HEK293 (cell line): ENCODE data around the gene DAO.

Experiments used
- CTCF ChIA-PET: fragments of 350-600 bp; formaldehyde crosslinking; extraction: SDS; loops from one replicate; lab custom pipeline; 2021; ENCODE audit warnings: antibody characterized with exemption; lab: Yijun Ruan, JAX
- POLR2A ChIA-PET: fragments of 300-600 bp; formaldehyde crosslinking; extraction: SDS; loops from one replicate; lab custom pipeline; 2020; ENCODE audit warnings: antibody characterized with exemption, inconsistent platforms; lab: Yijun Ruan, JAX
- H3K27ac ChIP-seq: fragments of 200-500 bp; sonication (Bioruptor generic); 2 replicates; pipeline ENCODE4 v1.5.1; 2014; ENCODE audit warnings: low read depth, low read length, control low read depth, inconsistent platforms; ENCODE audit errors: extremely low read depth
- H3K36me3 ChIP-seq, 2 experiments: fragments of 200-500 bp in 1 of 2; sonication (Bioruptor generic) in 1 of 2; 1 replicate in 1 of 2; 2 replicates in 1 of 2; pipeline ENCODE4 v1.5.1; 2014 to 2017; ENCODE audit warnings: inconsistent platforms in 2 of 2, low read length in 2 of 2; ENCODE audit not compliant: control insufficient read depth in 2 of 2, insufficient read depth in 1 of 2
- H3K4me1 ChIP-seq: fragments of 200-500 bp; sonication (Bioruptor generic); 2 replicates; pipeline ENCODE4 v1.5.1; 2014; ENCODE audit warnings: mild to moderate bottlenecking, low read length, inconsistent platforms; ENCODE audit not compliant: control insufficient read depth, insufficient read depth
- H3K4me3 ChIP-seq: 2 replicates; pipeline ENCODE4 v1.5.1; 2011; ENCODE audit warnings: low read depth, mild to moderate bottlenecking, control low read depth, low read length, moderate library complexity
- H3K9me3 ChIP-seq: fragments of 200-500 bp; sonication (Bioruptor generic); 2 replicates; pipeline ENCODE4 v1.5.1; 2014; ENCODE audit warnings: low read depth, low read length, inconsistent platforms; ENCODE audit not compliant: control insufficient read depth, insufficient read depth
- BCL11B ChIP-seq: fragments of 450-650 bp; formaldehyde crosslinking; IDR thresholded peaks from 2 replicates; pipeline ENCODE4 v1.5.1; 2016; ENCODE audit warnings: low read depth, missing biosample characterization, missing genetic modification characterization
- HOXA7 ChIP-seq: sonication (generic); formaldehyde crosslinking; IDR thresholded peaks from 2 replicates; pipeline ENCODE4 v1.8.1; 2022; ENCODE audit warnings: missing genetic modification reagents, borderline replicate concordance
- KLF1 ChIP-seq: fragments of 450-650 bp; formaldehyde crosslinking; IDR thresholded peaks from 2 replicates; pipeline ENCODE4 v1.5.1; 2016; ENCODE audit warnings: missing biosample characterization, missing genetic modification characterization
- KLF17 ChIP-seq: fragments of 450-650 bp; formaldehyde crosslinking; IDR thresholded peaks from 2 replicates; pipeline ENCODE4 v1.5.1; 2016; ENCODE audit warnings: missing biosample characterization, missing genetic modification characterization
- KLF7 ChIP-seq: fragments of 450-650 bp; formaldehyde crosslinking; IDR thresholded peaks from 2 replicates; pipeline ENCODE4 v1.5.1; 2016; ENCODE audit warnings: missing biosample characterization, missing genetic modification characterization, borderline replicate concordance
- SP2 ChIP-seq: fragments of 450-650 bp; formaldehyde crosslinking; IDR thresholded peaks from 2 replicates; pipeline ENCODE4 v1.5.1; 2016; ENCODE audit warnings: missing biosample characterization, missing genetic modification characterization
- ZBTB17 ChIP-seq: fragments of 450-650 bp; formaldehyde crosslinking; IDR thresholded peaks from 2 replicates; pipeline ENCODE4 v1.5.1; 2016; ENCODE audit warnings: missing biosample characterization, missing genetic modification characterization
- ZBTB20 ChIP-seq: fragments of 450-650 bp; formaldehyde crosslinking; IDR thresholded peaks from 2 replicates; pipeline ENCODE4 v1.5.1; 2016; ENCODE audit warnings: missing biosample characterization, missing genetic modification characterization
- ZBTB48 ChIP-seq: fragments of 450-650 bp; formaldehyde crosslinking; IDR thresholded peaks from 2 replicates; pipeline ENCODE4 v1.5.1; 2016; ENCODE audit warnings: missing biosample characterization, missing genetic modification characterization
- ZNF114 ChIP-seq: fragments of 450-650 bp; formaldehyde crosslinking; IDR thresholded peaks from 2 replicates; pipeline ENCODE4 v1.5.0; 2017; ENCODE audit warnings: missing biosample characterization, missing genetic modification characterization
- ZNF157 ChIP-seq: fragments of 450-650 bp; formaldehyde crosslinking; IDR thresholded peaks from 2 replicates; pipeline ENCODE4 v1.5.1; 2016; ENCODE audit warnings: missing biosample characterization, missing genetic modification characterization
- ZNF174 ChIP-seq: fragments of 450-650 bp; formaldehyde crosslinking; IDR thresholded peaks from 2 replicates; pipeline ENCODE4 v1.5.0; 2017; ENCODE audit warnings: missing biosample characterization, mild to moderate bottlenecking, missing genetic modification characterization
- ZNF211 ChIP-seq: fragments of 450-650 bp; formaldehyde crosslinking; IDR thresholded peaks from 2 replicates; pipeline ENCODE4 v1.5.1; 2016; ENCODE audit warnings: low read depth, missing biosample characterization, missing genetic modification characterization
- ZNF23 ChIP-seq: fragments of 450-650 bp; formaldehyde crosslinking; IDR thresholded peaks from 2 replicates; pipeline ENCODE4 v1.5.1; 2016; ENCODE audit warnings: missing biosample characterization, missing genetic modification characterization, borderline replicate concordance
- ZNF26 ChIP-seq: fragments of 450-650 bp; formaldehyde crosslinking; IDR thresholded peaks from 2 replicates; pipeline ENCODE4 v1.5.1; 2016; ENCODE audit warnings: missing biosample characterization, missing genetic modification characterization
- ZNF302 ChIP-seq: fragments of 450-650 bp; formaldehyde crosslinking; IDR thresholded peaks from 2 replicates; pipeline ENCODE4 v1.5.1; 2016; ENCODE audit warnings: missing biosample characterization, missing genetic modification characterization, low read depth
- ZNF394 ChIP-seq: fragments of 450-650 bp; formaldehyde crosslinking; IDR thresholded peaks from 2 replicates; pipeline ENCODE4 v1.5.1; 2016; ENCODE audit warnings: missing biosample characterization, missing genetic modification characterization, mild to moderate bottlenecking, moderate library complexity, borderline replicate concordance
- ZNF404 ChIP-seq: fragments of 450-650 bp; formaldehyde crosslinking; IDR thresholded peaks from 2 replicates; pipeline ENCODE4 v1.5.1; 2017; ENCODE audit warnings: missing biosample characterization, missing genetic modification characterization
- ZNF558 ChIP-seq: fragments of 450-650 bp; formaldehyde crosslinking; IDR thresholded peaks from 2 replicates; pipeline ENCODE4 v1.5.1; 2016; ENCODE audit warnings: missing biosample characterization, missing genetic modification characterization
- ZNF701 ChIP-seq: fragments of 450-650 bp; formaldehyde crosslinking; IDR thresholded peaks from 2 replicates; pipeline ENCODE4 v1.5.1; 2016; ENCODE audit warnings: missing biosample characterization, missing genetic modification characterization
- ZNF707 ChIP-seq: fragments of 450-650 bp; formaldehyde crosslinking; IDR thresholded peaks from 2 replicates; pipeline ENCODE4 v1.5.1; 2016; ENCODE audit warnings: missing biosample characterization, missing genetic modification characterization
- ZNF747 ChIP-seq: fragments of 450-650 bp; formaldehyde crosslinking; IDR thresholded peaks from 2 replicates; pipeline ENCODE4 v1.5.1; 2016; ENCODE audit warnings: missing biosample characterization, missing genetic modification characterization
- ZSCAN16 ChIP-seq: fragments of 450-650 bp; formaldehyde crosslinking; IDR thresholded peaks from 2 replicates; pipeline ENCODE4 v1.5.1; 2016; ENCODE audit warnings: missing biosample characterization, missing genetic modification characterization
- ZXDB ChIP-seq: fragments of 450-650 bp; formaldehyde crosslinking; IDR thresholded peaks from 2 replicates; pipeline ENCODE4 v1.5.1; 2016; ENCODE audit warnings: missing biosample characterization, missing genetic modification characterization
- TF ChIP-seq, protein P1 (sequence below): fragments of 450-650 bp; formaldehyde crosslinking; IDR thresholded peaks from 2 replicates; pipeline ENCODE4; 2016; ENCODE audit warnings: missing biosample characterization, missing genetic modification characterization
- TF ChIP-seq, protein P2 (sequence below): fragments of 450-650 bp; formaldehyde crosslinking; IDR thresholded peaks from 2 replicates; pipeline ENCODE4 v1.5.1; 2016; ENCODE audit warnings: missing biosample characterization, missing genetic modification characterization
- TF ChIP-seq, protein P3 (sequence below): fragments of 450-650 bp; formaldehyde crosslinking; IDR thresholded peaks from 2 replicates; pipeline ENCODE4 v1.5.1; 2016; ENCODE audit warnings: missing biosample characterization, missing genetic modification characterization

The DAO gene

DNA sequence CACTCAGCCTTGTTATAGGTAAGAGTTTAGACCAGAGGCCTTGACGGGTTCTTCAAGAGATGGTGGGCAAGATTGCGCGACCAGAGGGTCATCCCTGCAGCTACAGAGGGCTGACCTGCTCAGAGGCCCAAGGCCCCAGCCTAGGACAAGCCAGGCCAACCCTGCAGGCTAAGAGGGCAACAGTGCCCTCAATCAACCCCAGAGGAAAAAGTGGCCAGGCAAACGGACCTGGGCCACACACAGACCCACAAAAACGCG is 23.8 kb upstream of the DAO start:
- H3K4me3 ChIP-seq: no peak overlapping the region; the same call in 1 of the 2 replicates
- H3K9me3 ChIP-seq: no peaks in the 10 kb centered on the region
- CTCF ChIA-PET: no interaction called here
- peaks cover 0 to 12% of the 10 kb centered on the region in 2 experiments; a peak in 2 of 3 replicates for H3K36me3 ChIP-seq
- H3K4me1 ChIP-seq: no peaks in the 10 kb centered on the region
- POLR2A ChIA-PET: no interaction called here
- no peak overlapping the region for H3K27ac ChIP-seq
- TF ChIP-seq, protein P1, sequence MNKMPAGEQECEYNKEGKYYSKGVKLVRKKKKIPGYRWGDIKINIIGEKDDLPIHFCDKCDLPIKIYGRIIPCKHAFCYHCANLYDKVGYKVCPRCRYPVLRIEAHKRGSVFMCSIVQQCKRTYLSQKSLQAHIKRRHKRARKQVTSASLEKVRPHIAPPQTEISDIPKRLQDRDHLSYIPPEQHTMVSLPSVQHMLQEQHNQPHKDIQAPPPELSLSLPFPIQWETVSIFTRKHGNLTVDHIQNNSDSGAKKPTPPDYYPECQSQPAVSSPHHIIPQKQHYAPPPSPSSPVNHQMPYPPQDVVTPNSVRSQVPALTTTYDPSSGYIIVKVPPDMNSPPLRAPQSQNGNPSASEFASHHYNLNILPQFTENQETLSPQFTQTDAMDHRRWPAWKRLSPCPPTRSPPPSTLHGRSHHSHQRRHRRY (tag by site-specific recombination): no peak
- no peak for TF ChIP-seq ZNF157 (tag by site-specific recombination)
- TF ChIP-seq ZNF558 (tag by site-specific recombination): no peak
- TF ChIP-seq BCL11B: no peak
- no peak for TF ChIP-seq KLF1 (tag by site-specific recombination)
- no peak for TF ChIP-seq KLF7 (tag by site-specific recombination)
- TF ChIP-seq ZBTB20 (tag by site-specific recombination): no peak
- TF ChIP-seq ZNF701: no peak
- no peak for TF ChIP-seq ZSCAN16
- TF ChIP-seq ZNF114 (tag by site-specific recombination): no peak
- TF ChIP-seq ZNF747 (tag by site-specific recombination): no peak

GRCh38 chr12:108856428-108857157 is 23.3 kb upstream of the DAO start:
- H3K36me3 ChIP-seq: peaks cover 0 to 11% of the 10 kb centered on the region in 2 experiments; a peak in 2 of 3 replicates
- no peaks in the 10 kb centered on the region for H3K4me1 ChIP-seq
- POLR2A ChIA-PET: interaction anchor here (0.8 to 2.0 kb wide), 4 partner anchors 14 to 192 kb away, joined by 3 to 9 read pairs (median 4); no protein-coding TSS in a partner anchor
- peak overlapping the region; percentile 84; the same call in 1 of the 2 replicates for H3K27ac ChIP-seq
- CTCF ChIA-PET: interaction anchor here (2.8 kb wide), 1 partner anchor 53 kb away, joined by 6 read pairs; no protein-coding TSS in a partner anchor
- H3K4me3 ChIP-seq: peak overlapping the region; percentile 74
- H3K9me3 ChIP-seq: no peaks in the 10 kb centered on the region
- TF ChIP-seq ZNF26 (no peak), ZNF404 (no peak), ZNF707 (tag by site-specific recombination) (no peak), ZNF211 (tag by site-specific recombination) (no peak), ZBTB17 (tag by site-specific recombination) (peak; percentile 64; the same call in 1 of the 2 replicates), KLF17 (tag by site-specific recombination) (no peak), ZBTB48 (tag by site-specific recombination) (peak; percentile 83), ZNF394 (tag by site-specific recombination) (no peak), ZBTB20 (tag by site-specific recombination) (0 out of 2 replicates have a peak, but pooled peaks have one; percentile 29), ZNF302 (tag by site-specific recombination) (no peak), SP2 (tag by site-specific recombination) (peak; percentile 28), ZNF23 (tag by site-specific recombination) (no peak), ZNF174 (tag by site-specific recombination) (no peak), ZXDB (peak; percentile 41; the same call in 1 of the 2 replicates), HOXA7 (CRISPR knock-in tag) (no peak)
- TF ChIP-seq, protein P2, sequence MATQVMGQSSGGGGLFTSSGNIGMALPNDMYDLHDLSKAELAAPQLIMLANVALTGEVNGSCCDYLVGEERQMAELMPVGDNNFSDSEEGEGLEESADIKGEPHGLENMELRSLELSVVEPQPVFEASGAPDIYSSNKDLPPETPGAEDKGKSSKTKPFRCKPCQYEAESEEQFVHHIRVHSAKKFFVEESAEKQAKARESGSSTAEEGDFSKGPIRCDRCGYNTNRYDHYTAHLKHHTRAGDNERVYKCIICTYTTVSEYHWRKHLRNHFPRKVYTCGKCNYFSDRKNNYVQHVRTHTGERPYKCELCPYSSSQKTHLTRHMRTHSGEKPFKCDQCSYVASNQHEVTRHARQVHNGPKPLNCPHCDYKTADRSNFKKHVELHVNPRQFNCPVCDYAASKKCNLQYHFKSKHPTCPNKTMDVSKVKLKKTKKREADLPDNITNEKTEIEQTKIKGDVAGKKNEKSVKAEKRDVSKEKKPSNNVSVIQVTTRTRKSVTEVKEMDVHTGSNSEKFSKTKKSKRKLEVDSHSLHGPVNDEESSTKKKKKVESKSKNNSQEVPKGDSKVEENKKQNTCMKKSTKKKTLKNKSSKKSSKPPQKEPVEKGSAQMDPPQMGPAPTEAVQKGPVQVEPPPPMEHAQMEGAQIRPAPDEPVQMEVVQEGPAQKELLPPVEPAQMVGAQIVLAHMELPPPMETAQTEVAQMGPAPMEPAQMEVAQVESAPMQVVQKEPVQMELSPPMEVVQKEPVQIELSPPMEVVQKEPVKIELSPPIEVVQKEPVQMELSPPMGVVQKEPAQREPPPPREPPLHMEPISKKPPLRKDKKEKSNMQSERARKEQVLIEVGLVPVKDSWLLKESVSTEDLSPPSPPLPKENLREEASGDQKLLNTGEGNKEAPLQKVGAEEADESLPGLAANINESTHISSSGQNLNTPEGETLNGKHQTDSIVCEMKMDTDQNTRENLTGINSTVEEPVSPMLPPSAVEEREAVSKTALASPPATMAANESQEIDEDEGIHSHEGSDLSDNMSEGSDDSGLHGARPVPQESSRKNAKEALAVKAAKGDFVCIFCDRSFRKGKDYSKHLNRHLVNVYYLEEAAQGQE (tag by site-specific recombination): no peak
- TF ChIP-seq, protein P3, sequence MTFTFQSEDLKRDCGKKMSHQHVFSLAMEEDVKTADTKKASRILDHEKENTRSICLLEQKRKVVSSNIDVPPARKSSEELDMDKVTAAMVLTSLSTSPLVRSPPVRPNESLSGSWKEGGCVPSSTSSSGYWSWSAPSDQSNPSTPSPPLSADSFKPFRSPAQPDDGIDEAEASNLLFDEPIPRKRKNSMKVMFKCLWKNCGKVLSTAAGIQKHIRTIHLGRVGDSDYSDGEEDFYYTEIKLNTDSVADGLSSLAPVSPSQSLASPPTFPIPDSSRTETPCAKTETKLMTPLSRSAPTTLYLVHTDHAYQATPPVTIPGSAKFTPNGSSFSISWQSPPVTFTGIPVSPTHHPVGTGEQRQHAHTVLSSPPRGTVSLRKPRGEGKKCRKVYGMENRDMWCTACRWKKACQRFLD (tag by site-specific recombination): no peak
